HepG2 (cell line): ENCODE measurements around the gene HNRNPH3. TPM values are rescaled to one million over a fixed set of nuclear protein-coding genes. Genes with fewer than 3 reads are reported as not detected.

Source experiments
- DNMT3B ChIP-seq: conservative IDR thresholded peaks from 2 replicates; pipeline ENCODE4 v1.6.1; 2016; ENCODE audit warnings: missing biosample characterization, control low read depth
- GATA4 ChIP-seq: sonication (generic); IDR thresholded peaks from 2 replicates; pipeline ENCODE4 v1.6.1; 2016; ENCODE audit warnings: antibody characterized with exemption, low read depth, borderline replicate concordance
- HINFP ChIP-seq: sonication (generic); formaldehyde crosslinking; IDR thresholded peaks from 2 replicates; pipeline ENCODE4 v1.4.0; 2020; ENCODE audit warnings: low read depth, mild to moderate bottlenecking, missing genetic modification reagents
- HNF4G ChIP-seq, 2 experiments: sonication (generic) in 1 of 2; formaldehyde crosslinking in 1 of 2; IDR thresholded peaks; 2 replicates each; pipeline versions ENCODE4 v1.4.0 to v1.6.1; 2011 to 2020; ENCODE audit warnings: borderline replicate concordance in 2 of 2, low read depth in 2 of 2, mild to moderate bottlenecking in 2 of 2, low read length in 1 of 2, missing genetic modification reagents in 1 of 2, moderate library complexity in 1 of 2
- MTERF4 ChIP-seq: sonication (generic); formaldehyde crosslinking; IDR thresholded peaks from 2 replicates; pipeline ENCODE4 v1.8.0; 2023; ENCODE audit warnings: mild to moderate bottlenecking, missing genetic modification reagents
- NCOR1 ChIP-seq: fragments of 200-600 bp; sonication (generic); IDR thresholded peaks from 2 replicates; pipeline ENCODE4 v1.7.0; 2017; ENCODE audit warnings: antibody characterized with exemption, low read length, borderline replicate concordance
- NFKB2 ChIP-seq: sonication (generic); formaldehyde crosslinking; IDR thresholded peaks from 2 replicates; pipeline ENCODE4 v1.4.0; 2020; ENCODE audit warnings: missing genetic modification reagents, borderline replicate concordance
- NFRKB ChIP-seq: fragments of 450-650 bp; IDR thresholded peaks from 2 replicates; pipeline ENCODE4 v1.6.1; 2017
- NR2F6 ChIP-seq, 2 experiments: IDR thresholded peaks; 2 replicates each; pipeline ENCODE4 v1.6.1; 2016; ENCODE audit warnings: antibody characterized with exemption in 1 of 2, mild to moderate bottlenecking in 1 of 2
- SIN3A ChIP-seq: IDR thresholded peaks from 2 replicates; pipeline ENCODE4 v1.6.1; 2011; ENCODE audit warnings: low read depth, mild to moderate bottlenecking, control low read depth, low read length, borderline replicate concordance
- SNAPC5 ChIP-seq: sonication (generic); formaldehyde crosslinking; IDR thresholded peaks from 2 replicates; pipeline ENCODE4 v1.8.1; 2023; ENCODE audit warnings: mild to moderate bottlenecking, missing genetic modification reagents, borderline replicate concordance
- SP4 ChIP-seq: sonication (generic); formaldehyde crosslinking; IDR thresholded peaks from 2 replicates; pipeline ENCODE4 v1.8.1; 2023; ENCODE audit warnings: mild to moderate bottlenecking, missing genetic modification reagents
- TARDBP ChIP-seq: sonication (generic); formaldehyde crosslinking; IDR thresholded peaks from 2 replicates; pipeline ENCODE4 v1.8.0; 2022; ENCODE audit warnings: mild to moderate bottlenecking, missing genetic modification reagents
- TBX2 ChIP-seq: sonication (generic); formaldehyde crosslinking; IDR thresholded peaks from 2 replicates; pipeline ENCODE4 v1.5.0; 2020; ENCODE audit warnings: missing genetic modification reagents, mild to moderate bottlenecking, borderline replicate concordance
- TOE1 ChIP-seq: sonication (generic); formaldehyde crosslinking; IDR thresholded peaks from 2 replicates; pipeline ENCODE4 v1.4.0; 2020; ENCODE audit warnings: mild to moderate bottlenecking, missing genetic modification reagents
- UBTF ChIP-seq: sonication (generic); formaldehyde crosslinking; IDR thresholded peaks from 2 replicates; pipeline ENCODE4 v1.4.0; 2020; ENCODE audit warnings: mild to moderate bottlenecking, missing genetic modification reagents
- ZBED4 ChIP-seq: sonication (generic); formaldehyde crosslinking; IDR thresholded peaks from 2 replicates; pipeline ENCODE4 v1.4.0; 2020; ENCODE audit warnings: missing genetic modification reagents, borderline replicate concordance
- ZNF20 ChIP-seq: sonication (generic); formaldehyde crosslinking; IDR thresholded peaks from 2 replicates; pipeline ENCODE4 v1.4.0; 2020; ENCODE audit warnings: mild to moderate bottlenecking, moderate library complexity, missing genetic modification reagents
- ZNF484 ChIP-seq: sonication (generic); formaldehyde crosslinking; IDR thresholded peaks from 2 replicates; pipeline ENCODE4 v1.5.1; 2020; ENCODE audit warnings: mild to moderate bottlenecking, low read depth, missing genetic modification reagents, borderline replicate concordance
- ZSCAN29 ChIP-seq: sonication (generic); formaldehyde crosslinking; conservative IDR thresholded peaks from 2 replicates; pipeline ENCODE4 v1.4.0; 2020; ENCODE audit warnings: mild to moderate bottlenecking, missing genetic modification reagents
- polyA plus RNA-seq, 8 experiments: library from polyadenylated mRNA; depleted of rRNA in 3 of 8; stranded (reverse) in 7 of 8; unstranded in 1 of 8; fragments of >200 nt; fragmentation: Illumina TruSeq in 4 of 8; extraction: Trizol in 4 of 8; gene quantifications; 2 replicates each; pipeline versions ENCODE4 v1.2.1 to v1.2.3, GENCODE V29; 2011 to 2016; ENCODE audit warnings: low read depth in 4 of 8, missing spikeins in 1 of 8, mixed read lengths in 1 of 8; ENCODE audit not compliant: insufficient read depth in 1 of 8
- total RNA-seq, 5 experiments: library from RNA; depleted of rRNA; stranded (reverse); fragments of >200 nt; fragmentation: Illumina TruSeq; extraction: Trizol; gene quantifications; 2 replicates each; pipeline ENCODE4 v1.2.3, GENCODE V29; 2016; ENCODE audit warnings: low read depth in 1 of 5

Gene HNRNPH3
- total and polyA plus RNA-seq, 2 of the 13 experiments (the other 11 are each of a cell fraction or from before 2014, with no cell fraction given), result 46.0 to 47.7 TPM

GRCh38 chr10:68303849-68304412, 27.9 kb upstream of the HNRNPH3 start (continued):
- no peak for TF ChIP-seq TOE1 (CRISPR knock-in tag)
- no peak for TF ChIP-seq GATA4
- TF ChIP-seq NR2F6 (IDR thresholded peaks at IDR 0.05), result peak; percentile 60
- peak; percentile 58; the same call in 1 of the 2 replicates for TF ChIP-seq NR2F6 (CRISPR knock-in tag; IDR thresholded peaks at IDR 0.05)
- no peak for TF ChIP-seq NFRKB
- no peak for TF ChIP-seq ZNF484 (CRISPR knock-in tag)
- no peak for TF ChIP-seq SP4 (CRISPR knock-in tag)
- no peak for TF ChIP-seq MTERF4 (CRISPR knock-in tag)
- TF ChIP-seq HNF4G (IDR thresholded peaks at IDR 0.05; ENCODE audit: borderline replicate concordance, low read depth, low read length), result peak; percentile 95
- TF ChIP-seq HNF4G (CRISPR knock-in tag; IDR thresholded peaks at IDR 0.05; ENCODE audit: borderline replicate concordance, low read depth), result peak; percentile 58; the same call in 1 of the 2 replicates
- TF ChIP-seq HINFP (CRISPR knock-in tag), result no peak
- TF ChIP-seq UBTF (CRISPR knock-in tag), result no peak
- no peak for TF ChIP-seq TARDBP (CRISPR knock-in tag)
- no peak for TF ChIP-seq ZSCAN29 (CRISPR knock-in tag)
- no peak for TF ChIP-seq NFKB2 (CRISPR knock-in tag)
- TF ChIP-seq SIN3A, result no peak
- TF ChIP-seq DNMT3B (CRISPR knock-in tag), result no peak
- no peak for TF ChIP-seq ZNF20 (CRISPR knock-in tag)
- no peak for TF ChIP-seq SNAPC5
- TF ChIP-seq NCOR1, result peak; percentile 79; the same call in 1 of the 2 replicates
- TF ChIP-seq TBX2 (CRISPR knock-in tag), result no peak
- TF ChIP-seq ZBED4 (CRISPR knock-in tag), result no peak
